H1 (cell line): ENCODE measurements around the gene PRKN. TPM values are rescaled to one million over a fixed set of nuclear protein-coding genes. Genes with fewer than 3 reads are reported as not detected.

ENCODE experiments used
- CTCF ChIA-PET: fragments of 300-600 bp; sonication (Branson Sonifier 250); formaldehyde crosslinking; loops from one replicate; lab custom pipeline; 2021; ENCODE audit not compliant: partially characterized antibody; lab: Charles Lee
- POLR2A ChIA-PET: fragments of 300-600 bp; sonication (Branson Sonifier 250); formaldehyde crosslinking; loops from one replicate; lab custom pipeline; 2021; ENCODE audit warnings: inconsistent platforms; ENCODE audit not compliant: partially characterized antibody; lab: Charles Lee
- DNase-seq, 2 experiments: peaks; one replicate each; pipeline versions ENCODE4 v3.0.0 to v3.0.0-alpha.2; 2010 to 2022; ENCODE audit warnings: low spot score in 2 of 2, low read depth in 1 of 2, mixed read lengths in 1 of 2
- FAIRE-seq: peaks from 2 replicates; lab custom pipeline; 2011; peaks lifted over from hg19 to GRCh38; lab: Jason Lieb, UNC
- H2AFZ ChIP-seq: 2 replicates; pipeline ENCODE4 v1.8.1; 2012; ENCODE audit warnings: low read length, inconsistent platforms
- H2AK5ac ChIP-seq: 2 replicates; pipeline ENCODE4 v1.6.1; 2013; ENCODE audit warnings: low read depth, low read length
- H2BK120ac ChIP-seq: replicated peaks from 2 replicates; pipeline ENCODE3; 2013; ENCODE audit warnings: low read depth, low read length, inconsistent platforms
- H2BK12ac ChIP-seq: 2 replicates; pipeline ENCODE4 v1.6.1; 2013; ENCODE audit warnings: low read depth, low read length
- H2BK15ac ChIP-seq: 2 replicates; pipeline ENCODE4 v1.6.1; 2013; ENCODE audit warnings: low read length
- H2BK20ac ChIP-seq: 2 replicates; pipeline ENCODE4 v1.6.1; 2013; ENCODE audit warnings: low read length
- H2BK5ac ChIP-seq: 2 replicates; pipeline ENCODE4 v1.6.1; 2013; ENCODE audit warnings: low read depth, low read length
- H3K14ac ChIP-seq: 2 replicates; pipeline ENCODE4 v1.6.1; 2013; ENCODE audit warnings: inconsistent platforms; ENCODE audit not compliant: insufficient read length
- H3K18ac ChIP-seq: 2 replicates; pipeline ENCODE4 v1.6.1; 2013; ENCODE audit warnings: low read length; ENCODE audit errors: extremely low read depth
- H3K23ac ChIP-seq: 2 replicates; pipeline ENCODE4 v1.6.1; 2013; ENCODE audit warnings: inconsistent platforms; ENCODE audit not compliant: insufficient read length
- H3K23me2 ChIP-seq: 2 replicates; pipeline ENCODE4 v1.6.1; 2013; ENCODE audit warnings: low read depth, low read length
- H3K27ac ChIP-seq: 2 replicates; pipeline ENCODE4 v1.6.1; 2011; ENCODE audit warnings: low read depth, low read length, inconsistent platforms
- H3K27me3 ChIP-seq, 4 experiments: replicated peaks in 1 of 4; 1 replicate in 1 of 4; 2 replicates in 3 of 4; pipeline versions ENCODE4 v1.6.1 to v1.8.1; 2011 to 2013; ENCODE audit warnings: low read length in 3 of 4, mild to moderate bottlenecking in 3 of 4, inconsistent platforms in 2 of 4, mixed read lengths in 2 of 4, moderate library complexity in 1 of 4; ENCODE audit not compliant: control insufficient read depth in 3 of 4, insufficient read depth in 3 of 4; ENCODE audit errors: extremely low read depth in 1 of 4
- H3K36me3 ChIP-seq, 4 experiments: 2 replicates each; pipeline versions ENCODE4 v1.6.1 to v1.8.1; 2011 to 2013; ENCODE audit warnings: mild to moderate bottlenecking in 4 of 4, low read length in 3 of 4, moderate library complexity in 2 of 4, control low read depth in 1 of 4, inconsistent platforms in 1 of 4; ENCODE audit not compliant: insufficient read depth in 4 of 4, control insufficient read depth in 2 of 4
- H3K4ac ChIP-seq: replicated peaks from 2 replicates; pipeline ENCODE3; 2013; ENCODE audit warnings: low read length, low read depth, mixed read lengths, inconsistent platforms; ENCODE audit not compliant: insufficient read length
- H3K4me1 ChIP-seq, 4 experiments: replicated peaks in 1 of 4; 1 replicate in 1 of 4; 2 replicates in 3 of 4; pipeline versions ENCODE4 v1.6.1 to v1.8.1; 2011 to 2013; ENCODE audit warnings: low read length in 3 of 4, inconsistent platforms in 2 of 4, mixed read lengths in 1 of 4; ENCODE audit not compliant: insufficient read depth in 4 of 4, control insufficient read depth in 3 of 4
- H3K4me2 ChIP-seq, 2 experiments: 2 replicates each; pipeline versions ENCODE4 v1.6.1 to v1.8.1; 2011 to 2013; ENCODE audit warnings: low read depth in 2 of 2, low read length in 2 of 2, control low read depth in 1 of 2, inconsistent platforms in 1 of 2, mild to moderate bottlenecking in 1 of 2; ENCODE audit not compliant: insufficient read depth in 1 of 2
- H3K4me3 ChIP-seq, 4 experiments: fragments of 200-600, 300-600 bp in 1 of 4; sonication (generic), shearing (Covaris generic), sonication (Bioruptor Twin) in 1 of 4; 2 replicates each; pipeline versions ENCODE4 v1.5.1 to v1.8.1; 2011 to 2016; ENCODE audit warnings: low read length in 4 of 4, low read depth in 3 of 4, control low read depth in 2 of 4, inconsistent platforms in 2 of 4, mild to moderate bottlenecking in 2 of 4, mixed read lengths in 1 of 4, moderate library complexity in 1 of 4; ENCODE audit not compliant: insufficient read depth in 2 of 4; ENCODE audit errors: extremely low read depth in 1 of 4
- H3K56ac ChIP-seq: replicated peaks from 2 replicates; pipeline ENCODE3; 2013; ENCODE audit warnings: low read depth, mild to moderate bottlenecking, mixed read lengths, low read length, inconsistent platforms; ENCODE audit not compliant: insufficient read length
- H3K79me1 ChIP-seq: 2 replicates; pipeline ENCODE4 v1.6.1; 2013; ENCODE audit warnings: low read depth, low read length, control low read depth
- H3K79me2 ChIP-seq, 2 experiments: 2 replicates each; pipeline versions ENCODE4 v1.6.1 to v1.8.1; 2012 to 2013; ENCODE audit warnings: low read length in 2 of 2, mild to moderate bottlenecking in 2 of 2, inconsistent platforms in 1 of 2; ENCODE audit not compliant: insufficient read depth in 2 of 2, control insufficient read depth in 1 of 2
- H3K9ac ChIP-seq, 4 experiments: replicated peaks in 1 of 4; 1 replicate in 1 of 4; 2 replicates in 3 of 4; pipeline versions ENCODE4 v1.6.1 to v1.8.1; 2011 to 2013; ENCODE audit warnings: low read depth in 3 of 4, low read length in 3 of 4, control low read depth in 2 of 4, mild to moderate bottlenecking in 2 of 4, moderate library complexity in 2 of 4, inconsistent platforms in 1 of 4; ENCODE audit errors: extremely low read depth in 1 of 4
- H3K9me3 ChIP-seq, 2 experiments: 2 replicates each; pipeline versions ENCODE4 v1.6.1 to v1.8.1; 2012 to 2013; ENCODE audit warnings: mild to moderate bottlenecking in 2 of 2, moderate library complexity in 2 of 2, control low read depth in 1 of 2, inconsistent platforms in 1 of 2, low read depth in 1 of 2, low read length in 1 of 2, mixed read lengths in 1 of 2; ENCODE audit not compliant: insufficient read depth in 2 of 2
- H4K20me1 ChIP-seq, 2 experiments: replicated peaks in 1 of 2; 2 replicates each; pipeline versions ENCODE3 to v1.8.1; 2011 to 2013; ENCODE audit warnings: inconsistent platforms in 2 of 2, low read length in 2 of 2, mild to moderate bottlenecking in 1 of 2; ENCODE audit not compliant: insufficient read depth in 2 of 2, control insufficient read depth in 1 of 2
- H4K5ac ChIP-seq: 2 replicates; pipeline ENCODE4 v1.6.1; 2013; ENCODE audit warnings: low read length, low read depth, mixed read lengths, inconsistent platforms; ENCODE audit not compliant: insufficient read length
- H4K8ac ChIP-seq: 2 replicates; pipeline ENCODE4 v1.8.0; 2013; ENCODE audit warnings: mild to moderate bottlenecking, moderate library complexity, low read length, inconsistent platforms; ENCODE audit not compliant: insufficient read depth; ENCODE audit errors: extremely low read depth
- H4K91ac ChIP-seq: replicated peaks from 2 replicates; pipeline ENCODE3; 2013; ENCODE audit warnings: low read length, mixed read lengths, inconsistent platforms; ENCODE audit not compliant: insufficient read length
- BACH1 ChIP-seq: IDR thresholded peaks from 2 replicates; pipeline ENCODE4 v1.6.1; 2012; ENCODE audit warnings: low read length, improper control_type of control experiment
- CTCF ChIP-seq, 3 experiments: IDR thresholded peaks; 1 replicate in 2 of 3; 2 replicates in 1 of 3; pipeline versions ENCODE4 v1.5.1 to v1.6.1; 2011; ENCODE audit warnings: low read length in 3 of 3, mild to moderate bottlenecking in 3 of 3, inconsistent platforms in 2 of 3, low read depth in 1 of 3, moderate library complexity in 1 of 3; ENCODE audit not compliant: insufficient read depth in 1 of 3; ENCODE audit errors: control extremely low read depth in 1 of 3
- FOSL1 ChIP-seq: IDR thresholded peaks from 2 replicates; pipeline ENCODE4 v1.6.1; 2011; ENCODE audit warnings: mild to moderate bottlenecking, low read depth, low read length, moderate library complexity; ENCODE audit not compliant: insufficient read depth
- HDAC2 ChIP-seq, 2 experiments: fragments of 300-600 bp in 1 of 2; sonication (generic) in 1 of 2; IDR thresholded peaks; 2 replicates each; pipeline ENCODE4 v1.6.1; 2011 to 2012; ENCODE audit warnings: low read depth in 2 of 2, low read length in 2 of 2, mild to moderate bottlenecking in 2 of 2, moderate library complexity in 2 of 2, borderline replicate concordance in 1 of 2, inconsistent platforms in 1 of 2
- MAFK ChIP-seq: IDR thresholded peaks from 2 replicates; pipeline ENCODE4 v1.6.1; 2012; ENCODE audit warnings: low read depth, mild to moderate bottlenecking, improper control_type of control experiment, low read length
- RBBP5 ChIP-seq: IDR thresholded peaks from 2 replicates; pipeline ENCODE4 v1.7.1; 2012; ENCODE audit warnings: low read depth, mild to moderate bottlenecking, inconsistent platforms, low read length, moderate library complexity, borderline replicate concordance
- SIRT6 ChIP-seq: IDR thresholded peaks from one replicate; pipeline ENCODE4 v1.7.1; 2012; ENCODE audit warnings: low read length, inconsistent platforms
- TAF7 ChIP-seq: optimal IDR thresholded peaks from 2 replicates; pipeline ENCODE3; 2011; ENCODE audit warnings: low read depth, mild to moderate bottlenecking, inconsistent platforms, low read length, moderate library complexity, borderline replicate concordance
- WGBS, 2 experiments: shearing (Covaris generic) in 1 of 2; methylation state at CpG; one replicate each; pipeline versions ENCODE4 v1.1.6 to v1.1.7; 2013 to 2015; ENCODE audit warnings: low lambda C conversion rate in 2 of 2, mixed read lengths in 2 of 2, inconsistent platforms in 1 of 2, low coverage in 1 of 2, missing lambda C conversion rate in 1 of 2; ENCODE audit not compliant: insufficient replicate concordance in 2 of 2, insufficient coverage in 1 of 2, insufficient read length in 1 of 2; ENCODE audit errors: extremely low coverage in 1 of 2, missing lambda C conversion rate in 1 of 2; 5-methylcytosine and 5-hydroxymethylcytosine counted together
- polyA plus RNA-seq, 7 experiments: library from polyadenylated mRNA; depleted of rRNA in 3 of 7; stranded (reverse) in 5 of 7; unstranded in 2 of 7; fragments of >200 nt in 5 of 7; fragments of 200-250 nt in 2 of 7; gene quantifications; 1 replicate in 5 of 7; 2 replicates in 1 of 7; 4 replicates in 1 of 7; pipeline versions ENCODE4 v1.2.1 to v1.2.3, GENCODE V29; 2011 to 2013; ENCODE audit warnings: missing spikeins in 2 of 7, mixed read lengths in 2 of 7
- total RNA-seq: library from RNA; stranded (reverse); fragmentation: NEBNext Ultra II Directional; extraction: Animal tissue kit (Norgen Biotek cat#: 25700); gene quantifications from 2 replicates; pipeline ENCODE4 v1.2.1, GENCODE V29; 2021
- TF ChIP-seq, protein P1 (sequence below): IDR thresholded peaks from 2 replicates; pipeline ENCODE4 v1.6.1; 2012; ENCODE audit warnings: inconsistent platforms

The PRKN gene
- total and polyA plus RNA-seq, 2 of the 8 experiments (the other 6 are each of a cell fraction or from before 2014, with no cell fraction given), result 0.13 to 0.29 TPM

- Histone ChIP-seq H2BK12ac (no peak overlapping the region), H3K4ac (no peak overlapping the region), H3K18ac (no peak overlapping the region), H2AFZ (no peak overlapping the region), H3K36me3 (no peaks in the 10 kb centered on the region), H3K9me3 (no peaks in the 10 kb centered on the region), H2BK5ac (no peak overlapping the region), H3K4me3 (no peak overlapping the region), H3K27ac (no peak overlapping the region), H3K79me1 (no peaks in the 10 kb centered on the region), H3K9ac (no peak overlapping the region), H3K4me2 (no peak overlapping the region), H3K4me1 (no peaks in the 10 kb centered on the region; a peak in 1 of 7 replicates), H4K8ac (no peak overlapping the region), H3K27me3 (no peaks in the 10 kb centered on the region), H3K56ac (no peak overlapping the region), H4K20me1 (no peaks in the 10 kb centered on the region), H4K91ac (no peak overlapping the region), H3K23ac (no peak overlapping the region), H2BK120ac (no peak overlapping the region), H2BK20ac (no peak overlapping the region), H3K14ac (no peak overlapping the region), H2AK5ac (no peak overlapping the region), H3K79me2 (no peaks in the 10 kb centered on the region), H2BK15ac (no peak overlapping the region), H4K5ac (no peak overlapping the region), H3K23me2 (no peaks in the 10 kb centered on the region)
- FAIRE-seq (no peak), DNase-seq (no peak)
- WGBS, 2 experiments, result 86% methylated on average over 6 of the region's 6 CpGs; no CpG with 5 or more reads in 1 of the 2 experiments
- POLR2A ChIA-PET, result no interaction called here
- CTCF ChIA-PET, result no interaction called here
- TF ChIP-seq SIRT6 (no peak), MAFK (no peak), RBBP5 (no peak), HDAC2 (IDR thresholded peaks at IDR 0.05; ENCODE audit: borderline replicate concordance in 1 of 2, low read depth in 2 of 2, low read length in 2 of 2) (no peak), TAF7 (no peak), CTCF (IDR thresholded peaks at IDR 0.05; ENCODE audit: control extremely low read depth in 1 of 3, insufficient read depth in 1 of 3, low read depth in 1 of 3, low read length in 3 of 3) (no peak), BACH1 (no peak), FOSL1 (no peak)
- TF ChIP-seq, protein P1, sequence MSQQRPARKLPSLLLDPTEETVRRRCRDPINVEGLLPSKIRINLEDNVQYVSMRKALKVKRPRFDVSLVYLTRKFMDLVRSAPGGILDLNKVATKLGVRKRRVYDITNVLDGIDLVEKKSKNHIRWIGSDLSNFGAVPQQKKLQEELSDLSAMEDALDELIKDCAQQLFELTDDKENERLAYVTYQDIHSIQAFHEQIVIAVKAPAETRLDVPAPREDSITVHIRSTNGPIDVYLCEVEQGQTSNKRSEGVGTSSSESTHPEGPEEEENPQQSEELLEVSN, result no peak
Observed at GRCh38 chr6:161684731-161685475, 1042.7 kb downstream of the PRKN start.
